Osteocyte (in vitro differentiated cells): ENCODE data around the gene PMM2. TPM values are rescaled to one million over a fixed set of nuclear protein-coding genes. Genes with fewer than 3 reads are reported as not detected.
A peak's percentile ranks its signal among the peaks of the same experiment; 100 is the strongest.
"Not testable (repeated sequence)": the region's sequence is repeated elsewhere in the genome, so short reads cannot be mapped to it uniquely, and the experiment has no call there.

Experiments
- DNase-seq: peaks from one replicate; pipeline ENCODE4 v3.0.0; 2021; ENCODE audit warnings: mixed read lengths; ENCODE audit not compliant: unreplicated experiment; ENCODE audit errors: extremely low spot score
- H3K27ac Mint-ChIP-seq: one replicate; pipeline ENCODE4 v1.8.0; 2021; ENCODE audit warnings: mild to moderate bottlenecking, mixed read lengths; ENCODE audit not compliant: unreplicated experiment
- H3K27me3 Mint-ChIP-seq: one replicate; pipeline ENCODE4 v1.8.0; 2021; ENCODE audit warnings: mixed read lengths; ENCODE audit not compliant: unreplicated experiment
- H3K36me3 Mint-ChIP-seq: one replicate; pipeline ENCODE4 v1.8.0; 2021; ENCODE audit warnings: mixed read lengths; ENCODE audit not compliant: unreplicated experiment
- H3K4me1 Mint-ChIP-seq: one replicate; pipeline ENCODE4 v1.8.0; 2021; ENCODE audit warnings: mixed read lengths; ENCODE audit not compliant: unreplicated experiment
- H3K4me3 Mint-ChIP-seq: one replicate; pipeline ENCODE4 v1.8.0; 2021; ENCODE audit warnings: mild to moderate bottlenecking, moderate library complexity, mixed read lengths; ENCODE audit not compliant: unreplicated experiment
- H3K9me3 Mint-ChIP-seq: one replicate; pipeline ENCODE4 v1.8.0; 2021; ENCODE audit warnings: mixed read lengths; ENCODE audit not compliant: unreplicated experiment
- total RNA-seq: library from RNA; stranded (reverse); gene quantifications from 2 replicates; pipeline ENCODE4 v1.2.1, GENCODE V29; 2021
- TF ChIP-seq, protein P1 (sequence below): fragments of 200-600 bp; sonication (generic); IDR thresholded peaks from 2 replicates; pipeline ENCODE4 v1.5.0; 2021; ENCODE audit warnings: antibody characterized with exemption, mild to moderate bottlenecking, moderate library complexity

The PMM2 gene
- total RNA-seq, 1 donor from 2014 or later: 42.9 TPM

DNA sequence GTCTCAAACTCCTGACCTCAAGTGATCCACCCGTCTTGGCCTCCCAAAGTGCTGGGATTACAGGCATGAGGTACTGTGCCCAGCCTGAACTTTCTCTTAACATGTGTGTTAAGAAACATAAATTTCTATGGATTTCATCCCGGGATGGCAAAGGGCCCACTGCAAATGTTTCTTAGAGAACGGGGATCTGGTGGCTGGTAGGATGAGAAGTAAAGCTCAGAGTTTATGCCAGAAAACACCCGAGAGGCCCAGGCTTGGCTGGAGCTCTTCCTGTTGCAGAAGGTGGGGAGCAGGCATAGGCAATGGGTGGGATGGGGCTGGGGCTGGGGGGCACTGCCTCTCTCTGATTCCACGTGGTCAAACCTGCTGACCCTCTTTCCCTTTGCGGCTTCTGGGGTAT lies 76.7 kb downstream of the PMM2 start:
- peaks cover 13% of the 10 kb centered on the region for H3K4me1 Mint-ChIP-seq
- no peak for DNase-seq
- TF ChIP-seq, protein P1, sequence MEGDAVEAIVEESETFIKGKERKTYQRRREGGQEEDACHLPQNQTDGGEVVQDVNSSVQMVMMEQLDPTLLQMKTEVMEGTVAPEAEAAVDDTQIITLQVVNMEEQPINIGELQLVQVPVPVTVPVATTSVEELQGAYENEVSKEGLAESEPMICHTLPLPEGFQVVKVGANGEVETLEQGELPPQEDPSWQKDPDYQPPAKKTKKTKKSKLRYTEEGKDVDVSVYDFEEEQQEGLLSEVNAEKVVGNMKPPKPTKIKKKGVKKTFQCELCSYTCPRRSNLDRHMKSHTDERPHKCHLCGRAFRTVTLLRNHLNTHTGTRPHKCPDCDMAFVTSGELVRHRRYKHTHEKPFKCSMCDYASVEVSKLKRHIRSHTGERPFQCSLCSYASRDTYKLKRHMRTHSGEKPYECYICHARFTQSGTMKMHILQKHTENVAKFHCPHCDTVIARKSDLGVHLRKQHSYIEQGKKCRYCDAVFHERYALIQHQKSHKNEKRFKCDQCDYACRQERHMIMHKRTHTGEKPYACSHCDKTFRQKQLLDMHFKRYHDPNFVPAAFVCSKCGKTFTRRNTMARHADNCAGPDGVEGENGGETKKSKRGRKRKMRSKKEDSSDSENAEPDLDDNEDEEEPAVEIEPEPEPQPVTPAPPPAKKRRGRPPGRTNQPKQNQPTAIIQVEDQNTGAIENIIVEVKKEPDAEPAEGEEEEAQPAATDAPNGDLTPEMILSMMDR: no peak
- H3K27me3 Mint-ChIP-seq: no peaks in the 10 kb centered on the region
- no peaks in the 10 kb centered on the region for H3K9me3 Mint-ChIP-seq
- H3K4me3 Mint-ChIP-seq: no peak overlapping the region
- H3K27ac Mint-ChIP-seq: no peak overlapping the region
- H3K36me3 Mint-ChIP-seq: no peaks in the 10 kb centered on the region

- H3K4me1 Mint-ChIP-seq: peaks cover 11% of the 10 kb centered on the region
- not testable (repeated sequence) for H3K27me3 Mint-ChIP-seq, DNase-seq, H3K36me3 Mint-ChIP-seq, H3K4me3 Mint-ChIP-seq, H3K9me3 Mint-ChIP-seq, H3K27ac Mint-ChIP-seq
Measured at GRCh38 chr16:8875317-8875716, 77.7 kb downstream of the PMM2 start.

GRCh38 chr16:8877894-8878522 lies 80.4 kb downstream of the PMM2 start:
- H3K27ac Mint-ChIP-seq: no peak overlapping the region
- H3K4me3 Mint-ChIP-seq: no peak overlapping the region
- TF ChIP-seq, protein P1: no peak
- DNase-seq: no peak
- peaks cover 7% of the 10 kb centered on the region for H3K4me1 Mint-ChIP-seq
- H3K9me3 Mint-ChIP-seq: no peaks in the 10 kb centered on the region
- H3K27me3 Mint-ChIP-seq: no peaks in the 10 kb centered on the region
- H3K36me3 Mint-ChIP-seq: no peaks in the 10 kb centered on the region

DNA sequence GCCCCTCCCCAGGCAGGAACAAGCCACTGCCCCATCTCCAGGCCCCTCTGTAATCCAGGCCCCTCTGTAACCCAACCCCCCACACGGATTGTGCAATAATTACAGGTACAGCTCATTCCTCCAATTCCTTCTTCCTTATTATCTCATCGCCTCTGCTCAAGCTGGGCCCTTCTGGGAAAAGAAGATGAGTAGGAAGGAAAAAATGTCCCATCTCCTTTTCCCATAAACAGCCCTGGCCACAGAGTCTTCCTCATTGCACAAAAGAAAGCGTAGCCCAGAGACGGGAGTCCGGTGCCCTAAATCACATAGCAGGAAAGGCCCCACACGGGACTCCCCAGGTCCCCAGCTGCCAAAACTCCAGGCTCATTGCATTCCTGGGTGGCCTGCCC lies 80.9 kb downstream of the PMM2 start:
- Mint-ChIP-seq H3K9me3 (no peaks in the 10 kb centered on the region), H3K27ac (peak overlapping the region; percentile 14), H3K4me1 (peaks cover 7% of the 10 kb centered on the region), H3K4me3 (no peak overlapping the region), H3K27me3 (no peaks in the 10 kb centered on the region), H3K36me3 (no peaks in the 10 kb centered on the region)
- DNase-seq: no peak
- TF ChIP-seq, protein P1: no peak

- DNase-seq: no peak
- peaks cover 13% of the 10 kb centered on the region for H3K4me1 Mint-ChIP-seq
- TF ChIP-seq, protein P1: no peak
- H3K4me3 Mint-ChIP-seq: no peak overlapping the region
- no peak overlapping the region for H3K27ac Mint-ChIP-seq
- H3K9me3 Mint-ChIP-seq: no peaks in the 10 kb centered on the region
- no peaks in the 10 kb centered on the region for H3K36me3 Mint-ChIP-seq
- no peaks in the 10 kb centered on the region for H3K27me3 Mint-ChIP-seq
Measured at GRCh38 chr16:8880839-8881510, 83.3 kb downstream of the PMM2 start.
